Esophagus muscularis mucosa (tissue), 4 donors: ENCODE results near the gene GNA15.

Experiments
- CTCF ChIP-seq, 3 experiments: fragments of 200-600 bp in 2 of 3; fragments of 450-650 bp in 1 of 3; sonication (generic) in 2 of 3; IDR thresholded peaks; one replicate each; pipeline ENCODE4 v1.5.1; 2017 to 2019; ENCODE audit warnings: antibody characterized with exemption in 3 of 3, mild to moderate bottlenecking in 2 of 3, moderate library complexity in 1 of 3
- EP300 ChIP-seq: sonication (generic); formaldehyde crosslinking; IDR thresholded peaks from one replicate; pipeline ENCODE4 v1.6.1; 2017; ENCODE audit warnings: antibody characterized with exemption
- POLR2A ChIP-seq: fragments of 450-650 bp; IDR thresholded peaks from one replicate; pipeline ENCODE4 v1.6.1; 2017; ENCODE audit warnings: antibody characterized with exemption, moderate library complexity, mild to moderate bottlenecking, low read depth

GRCh38 chr19:3150739-3151329, 15.0 kb downstream of the GNA15 start:
- TF ChIP-seq CTCF (IDR thresholded peaks at IDR 0.05) (no peak), POLR2A (no peak), EP300 (no peak)
